Thyroid gland (tissue), 4 donors: ENCODE data around the gene POPDC2. TPM values are rescaled to one million over a fixed set of nuclear protein-coding genes. Genes with fewer than 3 reads are reported as not detected.

Experiments used
- DNase-seq, 2 donors: peaks; one replicate each; pipeline ENCODE4 v3.0.0-alpha.2; 2019
- H3K27ac ChIP-seq, 3 donors: fragments of 200-600 bp; sonication (generic); 1 replicate in 2 of 3; 2 replicates in 1 of 3; pipeline ENCODE4 v1.5.1; 2016 to 2019; ENCODE audit warnings: mild to moderate bottlenecking in 1 of 3, moderate library complexity in 1 of 3
- H3K27me3 ChIP-seq: fragments of 200-600 bp; sonication (generic); one replicate; pipeline ENCODE4 v1.5.1; 2019
- H3K36me3 ChIP-seq, 2 donors: fragments of 200-600 bp; sonication (generic); one replicate each; pipeline ENCODE4 v1.5.1; 2016 to 2019
- H3K4me1 ChIP-seq, 2 donors: fragments of 200-600 bp; sonication (generic); one replicate each; pipeline ENCODE4 v1.5.1; 2017 to 2019
- H3K4me3 ChIP-seq, 3 donors: fragments of 200-600 bp; sonication (generic); replicated peaks in 1 of 3; 1 replicate in 2 of 3; 2 replicates in 1 of 3; pipeline ENCODE4 v1.5.1; 2016; ENCODE audit warnings: mild to moderate bottlenecking in 1 of 3
- H3K9me3 ChIP-seq: fragments of 200-600 bp; sonication (generic); one replicate; pipeline ENCODE4 v1.5.1; 2017
- POLR2A ChIP-seq, 2 donors: fragments of 450-650 bp; IDR thresholded peaks; one replicate each; pipeline ENCODE4 v1.6.1; 2017; ENCODE audit warnings: antibody characterized with exemption in 2 of 2, mild to moderate bottlenecking in 2 of 2, moderate library complexity in 1 of 2
- WGBS, 2 donors: methylation state at CpG; one replicate each; pipeline ENCODE4 v1.1.5; 2017; 5-methylcytosine and 5-hydroxymethylcytosine counted together
- intact Hi-C: fragments of 100-400 bp; cut with DNase I; formaldehyde crosslinking; loops from one replicate; pipeline ENCODE4 v1.15.1; 2023
- total RNA-seq, 4 donors: library from RNA; depleted of rRNA; stranded (reverse); fragments of >200 nt; gene quantifications; one replicate each; pipeline ENCODE4 v1.2.3, GENCODE V29; 2016
- TF ChIP-seq, protein P1 (sequence below), 6 experiments: fragments of 200-600 bp in 3 of 6; fragments of 450-650 bp in 3 of 6; sonication (generic) in 3 of 6; IDR thresholded peaks; one replicate each; pipeline ENCODE4 v1.5.1; 2016 to 2019; ENCODE audit warnings: antibody characterized with exemption in 6 of 6, mild to moderate bottlenecking in 2 of 6, inconsistent platforms in 1 of 6, moderate library complexity in 1 of 6

POPDC2 gene
- total RNA-seq, 4 donors from 2014 or later: 1.9 to 5.4 (median 4.6) TPM

GRCh38 chr3:119604878-119605277 lies 55.5 kb downstream of the POPDC2 start:
- H3K4me3 ChIP-seq: no peak overlapping the region
- H3K27ac ChIP-seq: no peak overlapping the region
- no peaks in the 10 kb centered on the region for H3K9me3 ChIP-seq
- TF ChIP-seq POLR2A (IDR thresholded peaks at IDR 0.05): no peak
- TF ChIP-seq, protein P1, sequence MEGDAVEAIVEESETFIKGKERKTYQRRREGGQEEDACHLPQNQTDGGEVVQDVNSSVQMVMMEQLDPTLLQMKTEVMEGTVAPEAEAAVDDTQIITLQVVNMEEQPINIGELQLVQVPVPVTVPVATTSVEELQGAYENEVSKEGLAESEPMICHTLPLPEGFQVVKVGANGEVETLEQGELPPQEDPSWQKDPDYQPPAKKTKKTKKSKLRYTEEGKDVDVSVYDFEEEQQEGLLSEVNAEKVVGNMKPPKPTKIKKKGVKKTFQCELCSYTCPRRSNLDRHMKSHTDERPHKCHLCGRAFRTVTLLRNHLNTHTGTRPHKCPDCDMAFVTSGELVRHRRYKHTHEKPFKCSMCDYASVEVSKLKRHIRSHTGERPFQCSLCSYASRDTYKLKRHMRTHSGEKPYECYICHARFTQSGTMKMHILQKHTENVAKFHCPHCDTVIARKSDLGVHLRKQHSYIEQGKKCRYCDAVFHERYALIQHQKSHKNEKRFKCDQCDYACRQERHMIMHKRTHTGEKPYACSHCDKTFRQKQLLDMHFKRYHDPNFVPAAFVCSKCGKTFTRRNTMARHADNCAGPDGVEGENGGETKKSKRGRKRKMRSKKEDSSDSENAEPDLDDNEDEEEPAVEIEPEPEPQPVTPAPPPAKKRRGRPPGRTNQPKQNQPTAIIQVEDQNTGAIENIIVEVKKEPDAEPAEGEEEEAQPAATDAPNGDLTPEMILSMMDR (IDR thresholded peaks at IDR 0.05): no peak
- H3K27me3 ChIP-seq: no peaks in the 10 kb centered on the region
- H3K36me3 ChIP-seq: no peaks in the 10 kb centered on the region
- H3K4me1 ChIP-seq: no peaks in the 10 kb centered on the region
- DNase-seq: no peak
- WGBS, 2 donors: 78 to 83% methylated on average over 1 of the region's 1 CpG
- intact Hi-C loops: no loop called here

DNA sequence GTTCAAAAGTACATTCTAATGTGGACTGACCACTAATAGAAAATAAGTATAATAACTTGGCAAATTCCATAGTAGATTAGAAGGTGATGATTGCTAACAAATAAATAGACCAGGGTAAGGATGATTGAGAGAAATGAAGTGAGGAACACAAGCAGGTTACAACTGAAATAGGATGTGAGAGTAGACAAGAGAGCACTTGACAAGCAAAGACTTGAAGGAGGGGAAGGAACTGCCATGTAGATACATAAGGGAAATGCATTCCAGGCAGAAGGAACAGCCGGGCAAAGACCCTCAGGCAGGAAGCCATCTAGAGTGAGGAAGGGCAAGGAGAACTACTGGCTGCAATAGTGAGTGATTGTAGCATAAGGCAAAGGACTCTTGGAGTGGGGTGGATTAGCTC lies 57.7 kb downstream of the POPDC2 start:
- no peaks in the 10 kb centered on the region for H3K27me3 ChIP-seq
- H3K4me3 ChIP-seq: no peak overlapping the region
- intact Hi-C loops: no loop called here
- H3K27ac ChIP-seq: no peak overlapping the region
- TF ChIP-seq, protein P1 (IDR thresholded peaks at IDR 0.05): no peak
- TF ChIP-seq POLR2A (IDR thresholded peaks at IDR 0.05): no peak
- H3K4me1 ChIP-seq: peaks cover 0 to 5% of the 10 kb centered on the region in 2 donors
- 58 to 68% methylated on average over 1 of the region's 1 CpG for WGBS, 2 donors
- H3K9me3 ChIP-seq: no peaks in the 10 kb centered on the region
- DNase-seq: no peak
- H3K36me3 ChIP-seq: no peaks in the 10 kb centered on the region

DNA sequence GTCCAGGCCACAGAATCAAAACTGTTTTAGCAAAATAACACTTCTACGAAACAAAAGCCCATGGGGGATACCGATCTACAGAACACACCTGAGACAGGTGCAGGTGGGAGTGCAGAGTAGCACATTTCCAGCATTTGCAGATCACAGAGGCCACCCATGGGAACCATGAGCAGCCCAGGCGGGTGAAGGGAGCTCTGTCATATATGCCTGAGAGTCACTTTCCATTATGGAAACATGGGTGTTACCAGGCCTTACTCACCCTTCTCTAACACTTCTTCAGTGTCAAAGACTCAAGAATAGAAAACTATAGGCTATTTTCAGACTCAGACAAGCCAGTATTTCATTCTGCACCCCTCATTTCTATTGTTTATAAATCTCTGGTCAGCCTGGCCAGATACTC lies 59.2 kb downstream of the POPDC2 start:
- Histone ChIP-seq H3K36me3 (no peaks in the 10 kb centered on the region), H3K27me3 (no peaks in the 10 kb centered on the region), H3K27ac (no peak overlapping the region), H3K4me3 (no peak overlapping the region), H3K9me3 (no peaks in the 10 kb centered on the region), H3K4me1 (peaks cover 0 to 9% of the 10 kb centered on the region in 2 donors)
- intact Hi-C loops: no loop called here
- TF ChIP-seq, protein P1 (IDR thresholded peaks at IDR 0.05): peak in 1 of 6 experiments; percentile 6
- TF ChIP-seq POLR2A (IDR thresholded peaks at IDR 0.05): no peak
- DNase-seq: no peak
- WGBS, 2 donors: 77 to 82% methylated on average over 3 of the region's 3 CpGs

DNA sequence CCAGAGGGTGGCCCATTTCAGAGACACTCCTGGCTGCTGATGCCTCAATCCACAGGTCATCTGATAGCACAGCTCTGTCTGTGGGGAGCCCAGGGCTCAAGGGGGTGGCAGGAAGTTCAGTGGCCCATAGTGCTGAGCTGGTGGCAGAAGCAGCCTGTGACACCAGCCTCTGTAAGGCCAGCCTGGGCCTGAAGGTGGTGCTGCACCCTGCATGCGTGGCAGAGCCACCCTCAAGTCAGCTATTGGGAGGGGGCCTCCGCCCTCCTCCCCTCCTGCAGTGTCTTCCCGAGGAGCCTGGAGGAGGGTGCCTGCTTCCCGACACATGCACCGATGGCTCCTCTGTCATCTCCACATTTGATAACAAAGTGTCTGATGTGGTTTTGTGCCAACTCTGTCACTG lies 59.7 kb downstream of the POPDC2 start:
- peak; percentile 51 to 54 for DNase-seq
- Histone ChIP-seq H3K27me3 (no peaks in the 10 kb centered on the region), H3K36me3 (no peaks in the 10 kb centered on the region), H3K4me3 (no peak overlapping the region), H3K9me3 (no peaks in the 10 kb centered on the region), H3K27ac (no peak overlapping the region), H3K4me1 (peaks cover 0 to 9% of the 10 kb centered on the region in 2 donors)
- TF ChIP-seq, protein P1 (IDR thresholded peaks at IDR 0.05): peak in 4 of 6 experiments; percentile 26 to 68 (median 56)
- no peak for TF ChIP-seq POLR2A (IDR thresholded peaks at IDR 0.05)
- WGBS, 2 donors: 40 to 43% methylated on average over 3 to 4 of the region's 5 CpGs
- intact Hi-C loops: no loop called here

DNA sequence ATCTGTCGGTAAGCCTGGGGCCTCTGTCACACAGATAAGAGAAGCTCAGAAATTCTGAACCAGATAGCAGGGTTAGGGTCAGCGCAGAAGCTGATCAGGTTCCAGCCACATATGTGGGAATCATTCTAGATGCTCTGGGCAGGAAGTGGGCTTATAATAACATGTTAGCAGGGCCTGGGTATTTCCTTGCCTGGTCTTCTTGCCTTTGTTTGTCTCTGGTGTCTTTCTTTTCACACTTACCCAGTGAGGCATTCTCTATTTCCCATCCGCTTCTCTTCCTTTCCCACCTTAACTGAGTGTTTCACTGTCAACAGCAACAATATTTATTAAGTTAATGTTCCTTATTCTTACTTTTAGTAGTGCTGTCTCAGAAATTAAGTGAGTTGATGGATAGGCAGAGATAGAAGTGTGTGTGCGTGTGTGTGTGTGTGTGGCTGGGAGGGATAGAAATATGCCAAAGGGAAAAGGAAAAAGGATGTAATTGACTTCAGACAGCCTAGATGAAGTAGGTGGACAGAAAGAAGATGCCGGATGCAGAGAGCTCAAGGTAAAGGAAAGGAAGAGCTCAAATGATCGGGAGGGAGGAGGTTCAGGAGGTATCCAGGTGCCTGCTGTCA lies 60.7 kb downstream of the POPDC2 start:
- Histone ChIP-seq H3K4me3 (no peak overlapping the region), H3K27ac (peak overlapping the region in 1 of 3 donors; percentile 8)
- intact Hi-C loops: no loop called here

More for the DNA sequence above, 60.7 kb downstream of the POPDC2 start:
- no peaks in the 10 kb centered on the region for H3K27me3 ChIP-seq
- 93 to 96% methylated on average over 6 of the region's 6 CpGs for WGBS, 2 donors
- TF ChIP-seq, protein P1 (IDR thresholded peaks at IDR 0.05): no peak
- no peak for TF ChIP-seq POLR2A (IDR thresholded peaks at IDR 0.05)
- H3K9me3 ChIP-seq: no peaks in the 10 kb centered on the region
- no peaks in the 10 kb centered on the region for H3K36me3 ChIP-seq
- no peak for DNase-seq
- H3K4me1 ChIP-seq: peaks cover 0 to 9% of the 10 kb centered on the region in 2 donors
